Measurements from ENCODE around the gene NEAT1.

GRCh38 chr11:65478388-65479183, 56.0 kb downstream of the NEAT1 start:
- TF ChIP-seq POLR2A (IDR thresholded peaks at IDR 0.05): peak in 1 of 4 donors; percentile 25
- TF ChIP-seq, protein P1, sequence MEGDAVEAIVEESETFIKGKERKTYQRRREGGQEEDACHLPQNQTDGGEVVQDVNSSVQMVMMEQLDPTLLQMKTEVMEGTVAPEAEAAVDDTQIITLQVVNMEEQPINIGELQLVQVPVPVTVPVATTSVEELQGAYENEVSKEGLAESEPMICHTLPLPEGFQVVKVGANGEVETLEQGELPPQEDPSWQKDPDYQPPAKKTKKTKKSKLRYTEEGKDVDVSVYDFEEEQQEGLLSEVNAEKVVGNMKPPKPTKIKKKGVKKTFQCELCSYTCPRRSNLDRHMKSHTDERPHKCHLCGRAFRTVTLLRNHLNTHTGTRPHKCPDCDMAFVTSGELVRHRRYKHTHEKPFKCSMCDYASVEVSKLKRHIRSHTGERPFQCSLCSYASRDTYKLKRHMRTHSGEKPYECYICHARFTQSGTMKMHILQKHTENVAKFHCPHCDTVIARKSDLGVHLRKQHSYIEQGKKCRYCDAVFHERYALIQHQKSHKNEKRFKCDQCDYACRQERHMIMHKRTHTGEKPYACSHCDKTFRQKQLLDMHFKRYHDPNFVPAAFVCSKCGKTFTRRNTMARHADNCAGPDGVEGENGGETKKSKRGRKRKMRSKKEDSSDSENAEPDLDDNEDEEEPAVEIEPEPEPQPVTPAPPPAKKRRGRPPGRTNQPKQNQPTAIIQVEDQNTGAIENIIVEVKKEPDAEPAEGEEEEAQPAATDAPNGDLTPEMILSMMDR (IDR thresholded peaks at IDR 0.05): no peak

All from esophagus squamous epithelium (tissue), 4 donors.